ENCODE measurements around the gene SLC43A3.

The SLC43A3 gene

GRCh38 chr11:57426439-57426928, 437 bp downstream of the SLC43A3 start:
- no peak for DNase-seq

DNA sequence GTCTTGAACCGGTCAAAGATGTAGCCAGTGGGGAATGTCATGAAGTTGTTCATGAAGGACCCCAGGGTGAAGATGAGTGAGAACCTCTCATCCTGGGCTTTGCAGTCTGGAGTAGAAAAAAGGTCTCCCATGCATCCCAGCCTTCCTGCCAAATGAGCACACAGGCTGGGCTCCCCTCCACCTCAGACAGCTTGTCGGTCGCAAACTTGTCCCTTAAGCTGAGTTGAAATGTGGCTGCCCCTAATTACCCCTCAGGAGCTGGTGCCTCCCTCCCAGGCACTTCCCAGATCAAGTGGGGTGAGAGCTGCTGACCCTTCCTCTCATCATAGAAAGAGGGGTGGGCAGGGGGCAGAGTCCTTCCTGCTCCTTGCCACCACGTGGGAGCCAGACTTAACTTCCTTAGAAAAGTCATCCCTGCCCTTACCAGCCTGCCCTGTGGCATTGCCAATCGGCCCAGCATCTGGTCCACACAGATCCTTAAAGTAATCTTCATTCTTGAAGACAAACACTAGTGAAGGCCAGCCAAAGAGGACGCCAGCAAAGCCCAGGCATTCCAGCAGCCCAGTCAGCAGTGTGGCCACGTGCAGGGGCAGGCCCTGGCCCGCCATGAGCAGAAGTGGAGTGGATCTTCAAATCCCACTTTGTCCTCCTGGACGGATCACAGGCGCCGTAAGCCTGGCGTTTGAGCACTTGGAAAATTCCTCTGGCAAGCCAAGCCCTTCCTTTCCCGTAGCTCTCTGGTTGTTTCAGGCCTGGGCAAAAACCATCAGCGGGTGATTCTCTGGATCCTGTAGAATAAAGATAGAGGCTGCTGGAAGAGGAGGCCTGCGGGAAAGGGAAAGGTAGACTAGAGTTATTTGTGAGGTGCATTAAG, 1.1 kb downstream of the SLC43A3 start:
- DNase-seq, result peak; percentile 83

DNA sequence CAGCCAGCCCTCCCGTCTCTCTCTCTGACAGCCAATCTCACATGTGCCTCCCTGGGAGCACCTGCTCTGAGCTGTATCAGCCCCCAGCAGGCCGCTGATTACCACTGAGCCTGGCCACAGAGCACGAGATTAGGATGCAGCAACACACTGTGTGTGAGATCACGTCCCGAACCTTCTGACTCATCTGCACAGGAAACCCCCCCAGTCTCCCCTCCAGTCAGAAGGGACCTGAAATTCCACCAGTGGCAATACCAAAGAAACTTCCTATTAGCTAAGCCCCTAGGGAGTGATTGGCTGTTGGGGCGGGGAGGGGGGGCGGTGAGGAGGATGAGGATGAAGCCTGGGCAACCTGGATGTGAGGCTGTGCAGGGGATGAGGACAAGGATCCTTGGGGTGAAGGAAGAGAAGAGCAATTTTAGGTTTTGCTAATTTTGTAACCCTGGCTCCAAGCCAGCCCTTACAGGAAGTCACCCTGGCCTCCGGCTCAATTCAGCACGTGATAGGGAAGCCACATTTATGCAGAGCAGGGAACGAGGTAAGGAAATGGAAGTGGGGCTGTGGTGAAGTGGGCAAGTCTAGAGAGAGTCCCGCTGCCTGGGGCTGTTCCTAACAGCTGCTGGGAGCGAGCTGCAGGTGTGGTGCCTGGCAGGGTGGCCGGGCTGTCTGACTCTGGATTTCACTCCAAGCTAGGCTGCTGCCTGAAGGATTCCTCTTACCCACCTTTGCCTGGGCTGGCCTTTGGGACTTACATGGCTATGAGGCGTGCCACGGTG, 1.9 kb downstream of the SLC43A3 start:
- DNase-seq, result peak; percentile 65

DNA sequence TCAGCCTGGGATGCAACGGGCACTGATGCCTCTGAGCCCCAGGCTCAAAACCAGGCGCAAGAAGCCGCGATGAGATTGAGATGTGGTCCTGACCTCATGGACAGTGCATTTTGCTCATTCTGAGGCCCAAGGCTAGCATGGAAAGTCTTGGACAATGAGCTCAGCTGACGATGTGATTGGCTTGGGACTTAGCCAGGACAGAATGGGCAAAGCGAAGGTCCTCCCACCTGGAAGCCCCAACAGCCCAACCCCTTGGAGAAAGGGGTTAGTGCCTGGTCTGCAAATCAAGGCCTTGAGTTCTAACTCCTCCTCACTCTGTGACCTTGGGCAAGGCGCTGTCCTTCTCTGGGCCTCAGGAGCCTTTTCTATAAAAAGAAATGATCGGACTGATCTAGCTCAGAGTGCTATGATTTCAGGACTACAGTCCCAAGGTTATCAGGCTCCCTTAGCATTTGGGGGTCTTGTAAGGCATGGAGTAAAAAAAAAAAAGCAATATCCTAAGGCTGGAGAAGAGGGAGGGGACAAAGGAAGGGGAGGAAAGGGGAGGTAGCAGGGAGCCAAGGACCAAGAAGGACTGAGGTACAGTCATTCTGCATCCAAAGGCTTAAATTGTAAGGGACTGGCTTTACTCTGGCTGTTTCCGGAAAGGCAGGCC, 2.7 kb downstream of the SLC43A3 start:
- DNase-seq, result no peak

DNA sequence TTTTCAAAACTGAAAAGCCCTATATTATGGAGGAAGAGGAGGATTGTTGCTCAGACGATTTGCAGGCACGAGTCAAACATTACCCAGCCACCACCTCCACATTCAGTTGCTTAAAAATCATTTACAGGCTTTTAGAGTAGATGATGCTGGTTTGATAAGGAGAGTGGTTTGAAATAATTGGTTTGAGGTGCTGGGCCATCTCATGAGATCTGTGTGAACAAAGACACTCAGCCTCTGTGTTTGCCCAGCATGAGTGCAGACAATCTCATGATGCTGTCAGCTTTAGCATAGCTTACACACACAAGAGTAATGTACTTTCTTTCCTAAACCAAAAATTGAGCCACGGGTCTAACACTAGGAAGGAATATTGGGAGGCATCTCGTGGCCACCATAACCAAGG, 4.3 kb downstream of the SLC43A3 start:
- no peak for DNase-seq

DNA sequence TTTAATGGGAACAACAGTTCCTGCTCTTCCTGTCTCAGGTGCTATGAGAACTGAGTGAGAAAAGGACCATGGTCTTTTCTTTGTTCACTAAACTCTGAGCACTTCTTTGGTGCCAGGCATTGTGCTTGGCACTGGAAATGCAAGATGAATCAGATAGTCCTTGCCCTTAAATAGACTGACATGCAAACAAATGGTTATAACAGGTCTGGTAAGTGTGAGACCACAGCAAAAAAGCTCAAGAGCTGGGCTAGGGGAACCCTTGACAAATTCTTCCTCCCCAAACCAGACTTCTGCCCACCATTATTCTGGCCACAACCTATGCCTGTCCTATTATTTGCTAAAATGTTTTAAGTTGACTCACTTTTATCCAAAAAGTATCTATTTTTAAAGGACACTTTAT, 5.1 kb downstream of the SLC43A3 start:
- no peak for DNase-seq

DNA sequence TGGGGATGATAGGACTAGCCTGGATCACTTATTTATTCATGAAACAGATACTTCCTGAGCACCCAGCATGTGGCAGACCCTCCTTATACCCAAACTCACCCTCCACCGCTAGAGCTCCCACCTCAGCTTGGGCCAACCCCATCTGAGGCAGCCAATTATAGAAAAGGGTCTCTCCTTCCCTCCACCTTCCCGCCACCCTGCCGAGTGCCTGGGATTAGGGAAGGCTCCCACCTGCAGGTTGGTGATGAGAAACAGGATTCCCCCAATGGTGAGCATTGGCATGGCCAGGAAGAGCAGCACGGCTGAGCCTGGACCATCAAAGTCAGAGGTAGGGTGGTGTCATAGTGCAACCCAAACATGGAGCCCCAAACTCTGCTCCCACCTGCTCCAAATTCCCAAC, 5.9 kb downstream of the SLC43A3 start:
- no peak for DNase-seq

GRCh38 chr11:57419146-57419545, 7.8 kb downstream of the SLC43A3 start:
- no peak for DNase-seq

DNA sequence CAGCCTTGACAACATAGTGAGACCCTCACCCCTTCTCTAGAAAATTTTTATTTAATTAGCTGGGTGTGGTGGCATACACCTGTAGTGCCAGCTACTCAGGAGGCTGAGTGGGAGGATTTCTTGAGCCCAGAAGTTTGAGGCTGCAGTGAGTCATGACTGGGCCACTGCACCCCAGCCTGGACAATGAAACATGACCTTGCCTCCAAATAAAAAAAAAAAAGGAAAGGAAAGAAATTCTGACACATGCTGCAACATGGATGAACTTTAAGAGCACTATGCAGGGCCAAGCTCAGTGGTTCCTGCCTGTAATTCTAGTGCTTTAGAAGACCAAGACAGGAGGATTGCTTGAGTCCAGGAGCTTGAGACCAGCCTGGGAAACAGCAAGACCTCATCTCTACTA, 8.8 kb downstream of the SLC43A3 start:
- no peak for DNase-seq

GRCh38 chr11:57417056-57417455, 9.9 kb downstream of the SLC43A3 start:
- no peak for DNase-seq

DNA sequence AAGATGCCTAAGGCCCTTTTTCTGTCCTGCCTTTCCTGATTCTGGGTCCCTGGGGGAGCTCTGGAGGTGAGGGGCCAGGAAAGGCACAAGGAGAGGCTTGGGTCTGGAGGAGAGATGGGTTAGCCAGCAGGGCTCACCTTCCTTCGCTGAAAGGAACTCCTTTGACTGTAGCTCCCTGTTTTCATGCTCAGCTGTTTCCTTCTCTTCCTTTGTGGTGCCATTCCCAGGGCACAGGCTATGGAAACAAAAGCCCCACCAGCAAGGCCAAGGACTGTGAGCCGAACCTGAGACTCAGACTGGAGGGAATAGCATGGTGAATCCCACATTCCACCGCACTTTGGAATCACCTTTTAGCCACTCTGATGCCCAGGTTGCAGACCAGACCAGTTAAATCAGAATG, 10.5 kb downstream of the SLC43A3 start:
- DNase-seq, result no peak

DNA sequence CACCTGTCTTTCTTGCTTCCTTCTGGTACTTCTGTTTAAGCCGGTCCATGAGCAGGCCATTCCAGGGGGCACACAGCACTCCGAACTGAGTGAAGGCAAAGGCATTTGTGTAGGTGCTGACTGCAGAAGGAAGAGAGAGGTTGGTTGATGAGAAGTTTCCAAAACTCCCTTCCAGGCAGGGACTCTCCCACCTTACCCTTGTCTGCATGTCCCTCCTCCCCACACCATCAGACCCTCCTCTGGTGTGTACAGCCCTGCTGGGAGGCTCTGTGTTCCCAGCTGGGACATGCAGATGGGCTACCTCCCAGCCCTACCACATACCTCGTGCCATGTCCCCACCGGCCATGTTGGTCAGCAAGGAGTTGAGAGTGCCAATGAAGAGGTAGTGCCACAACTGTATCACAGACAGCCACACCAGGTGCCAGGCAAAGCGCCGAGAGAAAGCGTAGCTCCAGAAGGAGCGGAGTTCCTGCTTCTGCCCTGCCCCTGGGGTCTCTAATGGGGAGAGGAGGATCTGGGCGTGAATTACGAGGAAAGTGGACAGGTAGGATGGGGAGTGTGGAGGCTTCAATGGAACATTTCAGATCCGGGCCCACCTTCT, 12.2 kb downstream of the SLC43A3 start:
- DNase-seq, result no peak

GRCh38 chr11:57413681-57414080, 13.2 kb downstream of the SLC43A3 start:
- no peak for DNase-seq

DNA sequence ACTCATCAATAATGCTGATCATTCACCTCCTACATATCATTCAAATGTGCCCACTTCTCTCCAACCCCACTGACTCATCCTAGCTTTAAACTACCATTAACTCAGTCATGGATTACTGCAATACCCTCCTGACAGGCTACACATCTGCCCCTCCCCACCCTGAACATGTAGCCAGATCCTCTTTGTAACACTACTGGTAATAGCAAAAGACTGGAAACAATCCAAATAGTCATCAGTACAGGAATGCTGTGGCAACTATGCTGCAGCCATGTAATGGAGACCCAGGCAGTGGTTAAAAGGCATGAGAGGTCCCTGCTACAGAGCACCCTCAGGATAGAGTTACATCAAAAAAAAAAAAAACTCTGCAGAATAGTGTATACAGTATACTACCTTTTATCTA, 16.6 kb downstream of the SLC43A3 start:
- DNase-seq, result no peak

- no peak for DNase-seq
Observed at GRCh38 chr11:57409321-57410100, 17.4 kb downstream of the SLC43A3 start.

GRCh38 chr11:57408771-57409170, 18.1 kb downstream of the SLC43A3 start:
- no peak for DNase-seq

GRCh38 chr11:57407941-57408475, 18.9 kb downstream of the SLC43A3 start:
- no peak for DNase-seq

- peak; percentile 51 for DNase-seq
Observed at GRCh38 chr11:57407010-57407920, 19.7 kb downstream of the SLC43A3 start.

DNA sequence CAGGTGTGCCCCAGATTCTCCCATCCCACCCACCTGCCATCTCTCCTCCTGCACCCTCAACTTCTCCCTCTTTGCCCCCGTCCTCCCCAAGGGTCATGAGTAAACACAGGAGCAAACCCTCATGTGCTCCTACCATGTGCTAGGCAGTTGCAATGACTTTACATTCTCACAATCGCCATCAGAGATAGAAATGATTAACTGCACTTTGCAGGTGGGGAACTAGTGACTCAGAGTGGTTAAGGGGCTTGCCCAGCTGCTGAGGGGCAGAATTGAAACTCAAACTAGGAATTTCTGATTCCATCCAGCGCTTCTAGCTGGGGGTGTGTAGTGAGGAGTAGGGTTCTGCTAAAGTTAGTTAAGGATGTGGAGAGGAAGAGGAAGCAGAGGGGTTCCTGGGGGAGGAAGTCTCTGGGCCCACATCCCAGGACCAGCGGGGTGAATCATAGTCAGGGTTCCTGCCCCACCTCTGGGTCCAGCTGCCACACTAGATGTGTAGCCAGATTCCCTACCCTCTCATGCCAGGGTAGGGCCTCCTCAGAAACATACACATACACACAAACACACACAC, 20.5 kb downstream of the SLC43A3 start:
- no peak for DNase-seq

DNA sequence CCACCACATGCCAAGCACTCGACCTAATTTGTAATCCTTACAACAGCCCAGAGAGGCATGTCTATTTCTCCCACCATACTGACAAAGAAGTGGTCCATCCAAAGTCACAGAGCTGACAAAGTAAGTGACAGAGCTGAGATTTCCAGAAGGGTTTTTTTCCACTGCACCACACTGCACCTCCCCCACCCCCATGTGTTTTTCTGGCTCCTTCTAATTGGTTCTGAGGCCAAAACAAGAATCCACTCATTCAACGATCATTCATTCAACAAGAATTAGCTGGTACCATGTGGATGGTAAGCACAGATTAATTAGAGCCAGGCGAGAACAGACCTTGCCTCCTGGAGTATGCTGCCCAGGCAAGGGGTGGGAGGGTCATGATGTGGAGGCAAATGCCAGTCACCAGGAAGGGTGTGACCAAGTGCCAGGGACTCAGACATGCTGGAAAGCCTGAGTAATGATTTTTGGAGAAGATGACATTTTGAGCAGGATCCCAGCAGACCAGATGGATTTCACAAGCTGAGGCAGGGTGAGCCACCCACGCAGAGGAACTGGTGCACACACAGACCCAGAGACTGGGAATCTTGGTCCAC, 21.6 kb downstream of the SLC43A3 start:
- DNase-seq, result no peak

Measured in right hindlimb (tissue), 1 donor.